Measurements from ENCODE around the gene RWDD4.

Gene RWDD4

DNA sequence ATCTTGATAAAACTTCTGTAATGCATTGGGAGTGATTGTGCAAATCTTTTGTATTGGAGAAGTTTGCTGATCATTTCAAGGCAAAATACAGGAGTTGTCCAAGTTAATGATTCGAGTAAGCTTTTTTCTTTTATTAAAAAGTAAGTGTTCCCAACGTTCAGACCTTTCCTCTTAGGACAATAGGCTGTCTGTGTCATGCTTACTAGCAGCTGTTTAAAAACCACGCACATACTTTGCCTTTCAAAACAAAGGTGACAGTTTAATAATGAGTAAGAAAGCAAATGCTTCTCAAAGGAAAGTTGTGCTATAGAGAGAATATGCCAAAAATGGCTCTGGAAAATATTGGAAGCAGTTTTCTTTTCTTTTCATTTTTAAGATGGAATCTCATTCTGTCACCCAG, 11.3 kb upstream of the RWDD4 start:
- Histone ChIP-seq H3K27me3 (no peaks in the 10 kb centered on the region), H3K9me3 (no peaks in the 10 kb centered on the region), H3K4me3 (ENCODE audit: low read depth, low read length) (no peak overlapping the region), H3K4me1 (no peaks in the 10 kb centered on the region), H3K36me3 (peaks cover 27% of the 10 kb centered on the region)
- DNase-seq = no peak
- TF ChIP-seq, protein P1, sequence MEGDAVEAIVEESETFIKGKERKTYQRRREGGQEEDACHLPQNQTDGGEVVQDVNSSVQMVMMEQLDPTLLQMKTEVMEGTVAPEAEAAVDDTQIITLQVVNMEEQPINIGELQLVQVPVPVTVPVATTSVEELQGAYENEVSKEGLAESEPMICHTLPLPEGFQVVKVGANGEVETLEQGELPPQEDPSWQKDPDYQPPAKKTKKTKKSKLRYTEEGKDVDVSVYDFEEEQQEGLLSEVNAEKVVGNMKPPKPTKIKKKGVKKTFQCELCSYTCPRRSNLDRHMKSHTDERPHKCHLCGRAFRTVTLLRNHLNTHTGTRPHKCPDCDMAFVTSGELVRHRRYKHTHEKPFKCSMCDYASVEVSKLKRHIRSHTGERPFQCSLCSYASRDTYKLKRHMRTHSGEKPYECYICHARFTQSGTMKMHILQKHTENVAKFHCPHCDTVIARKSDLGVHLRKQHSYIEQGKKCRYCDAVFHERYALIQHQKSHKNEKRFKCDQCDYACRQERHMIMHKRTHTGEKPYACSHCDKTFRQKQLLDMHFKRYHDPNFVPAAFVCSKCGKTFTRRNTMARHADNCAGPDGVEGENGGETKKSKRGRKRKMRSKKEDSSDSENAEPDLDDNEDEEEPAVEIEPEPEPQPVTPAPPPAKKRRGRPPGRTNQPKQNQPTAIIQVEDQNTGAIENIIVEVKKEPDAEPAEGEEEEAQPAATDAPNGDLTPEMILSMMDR (IDR thresholded peaks at IDR 0.05; ENCODE audit: low read depth, low read length) = no peak

DNA sequence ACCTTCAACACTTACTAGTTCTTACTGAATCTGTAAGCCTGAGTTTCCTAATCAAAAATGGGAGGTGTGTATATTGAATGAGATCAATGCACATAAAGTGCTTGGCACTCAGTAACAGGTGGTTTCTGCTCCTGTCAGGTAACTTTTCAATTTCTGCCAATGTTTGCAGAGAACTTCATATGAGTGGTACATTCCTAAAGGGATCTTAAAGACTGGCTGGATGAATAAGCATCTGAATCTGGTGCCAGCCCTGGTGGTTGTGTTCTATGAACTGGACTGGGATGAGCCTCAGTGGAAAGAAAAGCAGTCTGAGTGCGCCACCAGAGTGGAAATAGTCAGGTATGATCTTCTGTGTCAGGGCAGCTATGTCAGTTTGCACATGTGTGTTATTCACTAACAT, 7.1 kb upstream of the RWDD4 start:
- Histone ChIP-seq H3K4me3 (ENCODE audit: low read depth, low read length) (no peak overlapping the region), H3K27me3 (no peaks in the 10 kb centered on the region), H3K4me1 (no peaks in the 10 kb centered on the region), H3K36me3 (peaks cover 27% of the 10 kb centered on the region), H3K9me3 (no peaks in the 10 kb centered on the region)
- TF ChIP-seq, protein P1 (IDR thresholded peaks at IDR 0.05; ENCODE audit: low read depth, low read length) = no peak
- no peak for DNase-seq

DNA sequence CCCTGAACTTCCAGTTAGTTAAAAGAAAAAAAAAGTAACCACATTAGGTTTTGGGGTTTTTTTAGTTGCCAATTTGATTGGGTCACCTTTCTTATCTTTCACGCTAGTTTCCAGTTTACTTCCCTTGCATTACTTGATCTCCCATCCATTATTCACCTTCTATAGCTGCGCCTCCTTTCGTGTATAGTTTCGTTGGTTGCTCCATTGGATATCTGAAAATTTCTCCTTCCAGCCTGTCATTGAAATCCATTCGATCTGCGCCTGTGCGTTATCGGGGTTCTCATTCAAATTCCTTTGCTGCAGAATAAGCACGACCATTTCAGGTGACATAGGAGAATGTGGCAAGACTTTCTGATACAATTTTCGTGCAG, 872 bp upstream of the RWDD4 start:
- H3K9me3 ChIP-seq = no peaks in the 10 kb centered on the region
- H3K36me3 ChIP-seq = no peaks in the 10 kb centered on the region
- TF ChIP-seq, protein P1 (IDR thresholded peaks at IDR 0.05; ENCODE audit: low read depth, low read length) = no peak
- H3K4me1 ChIP-seq = no peaks in the 10 kb centered on the region
- no peaks in the 10 kb centered on the region for H3K27me3 ChIP-seq
- H3K4me3 ChIP-seq (ENCODE audit: low read depth, low read length) = peak overlapping the region; percentile 76
- no peak for DNase-seq

DNA sequence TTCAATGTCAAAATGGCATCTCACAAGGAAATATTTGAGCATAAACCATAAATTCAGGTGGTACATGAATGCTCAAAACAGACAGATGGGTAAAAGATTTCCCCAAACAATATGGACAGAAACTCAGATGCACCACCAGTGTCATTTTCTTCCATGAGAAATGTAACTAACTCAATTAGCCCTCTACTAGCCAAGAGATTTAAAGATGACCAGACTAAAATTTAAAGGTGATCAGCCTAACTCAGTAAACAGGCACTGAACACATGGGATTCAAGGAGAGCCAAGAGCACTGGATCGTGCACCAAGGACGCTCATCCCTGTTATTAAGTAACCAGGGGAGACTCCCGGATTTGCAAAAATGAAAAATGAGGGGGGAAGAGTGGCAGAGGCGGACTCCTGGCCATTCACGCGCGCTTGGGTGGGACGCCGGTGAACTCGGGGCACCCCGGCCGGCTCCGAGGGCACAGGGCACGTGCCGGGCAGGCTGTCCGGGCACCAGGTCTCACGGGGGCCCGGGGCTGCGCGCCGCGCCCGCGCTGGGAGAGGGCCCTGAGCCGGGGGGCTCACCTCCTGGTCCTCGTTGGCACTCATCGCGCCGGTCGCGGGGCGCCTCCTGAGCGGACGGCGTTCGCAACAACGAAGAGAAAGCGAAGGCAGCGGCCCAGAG, 490 bp downstream of the RWDD4 start:
- DNase-seq = peak; percentile 17
- Histone ChIP-seq H3K36me3 (peaks cover 3% of the 10 kb centered on the region; the same call in 1 of the 2 replicates), H3K4me3 (ENCODE audit: low read depth, low read length) (peak overlapping the region; percentile 76), H3K9me3 (no peaks in the 10 kb centered on the region), H3K4me1 (no peaks in the 10 kb centered on the region), H3K27me3 (no peaks in the 10 kb centered on the region)
- TF ChIP-seq, protein P1 (IDR thresholded peaks at IDR 0.05; ENCODE audit: low read depth, low read length) = no peak

DNA sequence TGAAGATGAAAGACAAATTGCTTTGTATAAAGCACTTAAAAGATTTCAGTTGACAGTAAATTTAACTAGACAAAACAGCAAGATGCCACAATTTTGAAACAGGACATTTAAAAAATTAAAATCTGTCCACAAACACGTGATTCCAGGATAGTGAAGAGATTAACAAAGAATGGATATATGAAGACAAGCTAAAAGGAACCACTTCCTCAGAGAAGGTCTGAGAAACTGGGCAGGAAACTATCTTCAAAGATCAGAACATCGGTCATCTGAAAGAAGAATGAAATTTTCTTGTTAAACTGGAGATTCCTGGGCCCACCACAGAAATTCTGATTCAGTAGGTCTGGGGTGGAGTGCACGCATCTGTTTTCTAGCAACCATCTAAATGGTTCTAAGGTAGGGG, 1.4 kb downstream of the RWDD4 start:
- TF ChIP-seq, protein P1 (IDR thresholded peaks at IDR 0.05; ENCODE audit: low read depth, low read length) = no peak
- Histone ChIP-seq H3K4me3 (ENCODE audit: low read depth, low read length) (peak overlapping the region; percentile 76), H3K9me3 (no peaks in the 10 kb centered on the region), H3K27me3 (no peaks in the 10 kb centered on the region), H3K4me1 (no peaks in the 10 kb centered on the region), H3K36me3 (peaks cover 7% of the 10 kb centered on the region; the same call in 1 of the 2 replicates)
- no peak for DNase-seq

DNA sequence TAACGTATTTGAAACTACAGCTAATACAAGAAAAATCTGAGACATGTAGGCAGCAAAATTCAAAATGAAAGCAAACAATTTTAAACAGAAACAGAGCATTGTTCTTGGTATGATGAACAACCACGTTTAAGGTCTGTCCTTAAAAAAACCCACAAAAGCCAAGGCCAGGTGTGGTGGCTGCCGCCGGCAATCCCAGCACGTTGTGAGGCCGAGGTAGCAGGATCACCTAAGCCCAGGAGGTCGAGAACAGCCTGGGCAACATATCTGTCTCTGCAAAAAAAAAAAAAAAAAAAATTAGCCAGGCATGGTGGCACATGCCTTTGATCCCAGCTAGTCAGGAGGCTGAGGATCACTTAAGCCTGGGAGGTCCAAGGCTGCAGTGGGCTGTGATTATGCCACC, 13.7 kb downstream of the RWDD4 start:
- Histone ChIP-seq H3K27me3 (no peaks in the 10 kb centered on the region), H3K36me3 (peaks cover 34% of the 10 kb centered on the region), H3K4me1 (no peaks in the 10 kb centered on the region), H3K9me3 (no peaks in the 10 kb centered on the region), H3K4me3 (ENCODE audit: low read depth, low read length) (no peak overlapping the region)
- TF ChIP-seq, protein P1 (IDR thresholded peaks at IDR 0.05; ENCODE audit: low read depth, low read length) = no peak
- no peak for DNase-seq

Data from BE2C (cell line).